GM19238 (cell line): ENCODE measurements around the gene CELSR1.
"Not testable (repeated sequence)": the region's sequence is repeated elsewhere in the genome, so short reads cannot be mapped to it uniquely, and the experiment has no call there.

Experiments
- DNase-seq: peaks from one replicate; pipeline ENCODE4 v3.0.0; 2011; ENCODE audit warnings: low spot score; ENCODE audit not compliant: insufficient read length

Gene CELSR1

GRCh38 chr22:46535876-46536536, 1.4 kb downstream of the CELSR1 start:
- no peak for DNase-seq

DNA sequence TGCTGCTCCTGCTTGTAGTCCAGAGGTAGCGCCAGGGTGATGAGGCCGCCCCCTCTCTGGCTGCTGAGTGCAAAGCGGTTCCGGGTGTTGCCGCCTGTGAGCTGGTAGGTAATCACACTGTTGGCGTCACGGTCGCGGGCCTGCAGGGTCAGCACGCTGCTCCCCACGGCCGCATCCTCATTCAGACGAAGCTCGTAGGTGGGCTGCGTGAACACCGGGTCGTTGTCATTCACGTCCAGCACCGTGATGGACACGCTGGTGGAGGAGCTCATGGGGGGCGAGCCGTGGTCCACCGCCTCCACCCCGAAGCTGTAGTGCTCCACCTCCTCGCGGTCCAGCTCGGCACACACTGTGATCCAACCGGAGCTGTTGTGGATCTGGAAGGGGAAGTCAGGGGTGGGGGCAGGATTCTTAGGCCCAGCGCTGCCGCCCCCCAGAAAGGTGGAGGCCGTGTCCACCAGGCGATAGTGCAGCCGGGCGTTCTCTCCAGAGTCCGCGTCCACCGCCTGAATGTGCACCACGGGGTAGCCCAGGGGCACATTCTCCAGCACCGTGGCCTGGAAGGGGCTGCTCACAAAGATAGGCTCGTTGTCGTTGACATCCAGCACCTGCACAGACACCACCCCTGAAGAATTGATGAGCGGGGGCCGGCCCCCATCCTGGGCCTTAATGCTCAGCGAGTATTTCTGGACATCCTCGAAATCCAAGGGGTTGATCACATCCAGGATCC, 2.4 kb downstream of the CELSR1 start:
- no peak for DNase-seq

GRCh38 chr22:46534177-46534776, 3.1 kb downstream of the CELSR1 start:
- DNase-seq: no peak

DNA sequence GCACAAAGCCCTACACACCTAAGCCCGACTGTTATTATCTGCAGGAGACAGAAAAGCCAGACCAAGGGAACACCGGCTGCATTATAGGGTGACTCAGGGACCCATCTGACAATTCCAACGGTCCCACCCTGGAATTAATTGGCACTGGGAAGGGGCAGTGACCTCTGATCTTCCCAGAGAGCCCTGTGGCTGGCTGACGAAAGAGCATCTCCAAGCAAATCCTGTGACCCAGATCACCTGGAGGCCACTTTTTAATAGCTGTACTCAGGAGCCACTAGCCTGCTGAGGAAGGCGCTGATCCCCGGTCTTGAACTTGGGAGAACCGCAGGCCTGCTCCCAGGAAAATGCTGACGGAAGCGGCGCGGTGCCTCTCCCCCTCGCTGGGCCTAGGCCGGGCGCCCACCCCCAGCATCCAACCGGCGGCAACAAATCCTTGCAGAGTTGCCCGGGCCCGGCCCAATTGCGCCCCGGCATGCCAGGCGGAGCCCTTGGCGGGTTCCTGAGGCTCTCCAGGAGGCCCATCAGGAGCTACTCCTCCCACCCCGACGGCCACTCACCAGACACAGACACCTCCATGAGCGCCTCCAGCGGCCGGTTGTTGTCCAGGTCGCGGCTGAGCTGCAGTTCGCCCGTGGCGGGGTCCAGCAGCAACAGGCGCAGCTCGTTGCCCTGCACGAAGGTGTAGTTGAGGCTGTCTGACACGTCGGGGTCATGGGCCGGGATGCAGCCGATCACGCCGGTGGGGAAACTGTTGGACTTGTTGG, 4.2 kb downstream of the CELSR1 start:
- DNase-seq: no peak

DNA sequence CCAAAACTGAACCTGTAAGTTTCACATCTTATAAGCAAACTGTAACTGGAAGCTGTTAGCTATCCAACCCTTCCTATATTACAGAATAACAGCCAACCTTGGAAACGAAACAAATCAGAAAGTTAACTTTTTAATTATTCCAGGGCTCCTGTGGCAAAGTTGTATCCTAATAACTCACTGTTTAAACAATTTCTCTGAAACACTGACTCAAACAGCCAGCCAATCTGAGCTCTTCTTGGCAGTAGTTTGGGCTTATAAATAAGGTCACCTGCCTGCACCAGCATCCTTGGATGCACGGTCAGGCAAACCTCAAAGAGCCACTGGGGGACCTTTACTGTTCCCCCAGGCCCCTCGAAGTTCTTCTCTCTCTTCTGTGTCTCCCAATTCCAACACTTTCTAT, 5.0 kb downstream of the CELSR1 start:
- DNase-seq: no peak

- DNase-seq: no peak
These were observed 5.7 kb downstream of the CELSR1 start for GRCh38 chr22:46531581-46532175.

- DNase-seq: no peak
These were observed 9.3 kb downstream of the CELSR1 start for GRCh38 chr22:46528121-46528610.

GRCh38 chr22:46526244-46526839, 11.1 kb downstream of the CELSR1 start:
- DNase-seq: no peak

- no peak for DNase-seq
These were observed 11.8 kb downstream of the CELSR1 start for GRCh38 chr22:46525389-46526243.

DNA sequence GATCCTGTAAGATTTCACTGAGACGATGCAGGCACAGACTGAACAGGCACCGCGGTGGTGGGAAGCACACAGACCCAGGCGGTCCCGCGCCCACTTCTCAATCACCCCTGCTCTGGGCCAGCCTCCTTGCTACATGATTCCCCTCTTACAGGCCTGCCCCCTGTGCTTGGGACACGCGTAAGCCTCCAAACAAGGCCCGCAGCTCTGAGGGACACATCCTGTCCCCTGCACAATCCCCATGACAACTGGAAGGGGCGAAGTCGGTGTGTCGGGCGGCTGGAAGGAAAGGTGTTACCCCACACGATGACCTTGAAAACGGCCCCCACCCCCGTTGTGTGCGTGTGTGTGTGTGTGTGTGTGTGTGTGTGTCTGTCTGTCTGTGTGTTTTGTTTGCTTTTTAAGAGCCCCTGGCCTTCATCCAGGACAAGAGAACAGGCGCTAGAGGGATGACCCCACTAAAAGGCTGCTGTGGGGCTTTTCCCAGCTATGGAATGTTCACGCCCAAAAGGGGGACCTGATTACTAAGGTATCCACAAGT, 13.1 kb downstream of the CELSR1 start:
- no peak for DNase-seq

- DNase-seq: no peak
These were observed 14.6 kb downstream of the CELSR1 start for GRCh38 chr22:46522797-46523196.

GRCh38 chr22:46521994-46522393, 15.4 kb downstream of the CELSR1 start:
- DNase-seq: no peak

- DNase-seq: no peak
These were observed 16.5 kb downstream of the CELSR1 start for GRCh38 chr22:46520880-46521279.

- DNase-seq: no peak
These were observed 18.0 kb downstream of the CELSR1 start for GRCh38 chr22:46519377-46519776.

- no peak for DNase-seq
These were observed 18.7 kb downstream of the CELSR1 start for GRCh38 chr22:46518542-46519325.

GRCh38 chr22:46518038-46518437, 19.4 kb downstream of the CELSR1 start:
- no peak for DNase-seq

- DNase-seq: no peak
These were observed 20.1 kb downstream of the CELSR1 start for GRCh38 chr22:46517255-46517761.

- DNase-seq: no peak
These were observed 20.8 kb downstream of the CELSR1 start for GRCh38 chr22:46516638-46517037.

DNA sequence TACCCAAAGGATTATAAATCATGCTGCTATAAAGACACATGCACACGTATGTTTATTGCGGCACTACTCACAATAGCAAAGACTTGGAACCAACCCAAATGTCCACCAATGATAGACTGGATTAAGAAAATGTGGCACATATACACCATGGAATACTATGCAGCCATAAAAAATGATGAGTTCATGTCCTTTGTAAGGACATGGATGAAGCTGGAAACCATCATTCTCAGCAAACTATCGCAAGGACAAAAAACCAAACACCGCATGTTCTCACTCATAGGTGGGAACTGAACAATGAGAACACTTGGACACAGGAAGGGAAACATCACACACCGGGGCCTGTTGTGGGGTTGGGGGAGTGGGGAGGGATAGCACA, 21.3 kb downstream of the CELSR1 start:
- DNase-seq: not testable (repeated sequence)
